Progenitor cell of endocrine pancreas (in vitro differentiated cells): Measurements from ENCODE around the gene PSMD3. TPM values are rescaled to one million over a fixed set of nuclear protein-coding genes. Genes with fewer than 3 reads are reported as not detected.
A peak's percentile ranks its signal among the peaks of the same experiment; 100 is the strongest.

Experiments used
- DNase-seq: peaks from one replicate; pipeline ENCODE4 v3.0.0; 2021; ENCODE audit warnings: low spot score; ENCODE audit not compliant: unreplicated experiment
- H3K27ac Mint-ChIP-seq: 2 replicates; pipeline ENCODE4 v1.8.0; 2021; ENCODE audit warnings: mild to moderate bottlenecking, moderate library complexity, mixed read lengths
- H3K27me3 Mint-ChIP-seq: 2 replicates; pipeline ENCODE4 v1.8.0; 2021; ENCODE audit warnings: mixed read lengths
- H3K36me3 Mint-ChIP-seq: 2 replicates; pipeline ENCODE4 v1.8.0; 2022; ENCODE audit warnings: mixed read lengths; ENCODE audit not compliant: insufficient read depth
- H3K4me1 Mint-ChIP-seq: 2 replicates; pipeline ENCODE4 v1.8.0; 2021; ENCODE audit warnings: low read depth, mixed read lengths
- H3K4me3 Mint-ChIP-seq: 2 replicates; pipeline ENCODE4 v1.8.0; 2021; ENCODE audit warnings: low read depth, mild to moderate bottlenecking, moderate library complexity, mixed read lengths
- H3K9me3 Mint-ChIP-seq: 2 replicates; pipeline ENCODE4 v1.8.0; 2021; ENCODE audit warnings: low read depth, mixed read lengths
- CTCF ChIP-seq: fragments of 200-600 bp; sonication (generic); IDR thresholded peaks from one replicate; pipeline ENCODE4 v1.5.0; 2021; ENCODE audit warnings: antibody characterized with exemption, mild to moderate bottlenecking; ENCODE audit not compliant: unreplicated experiment
- total RNA-seq: library from RNA; stranded (reverse); gene quantifications from 2 replicates; pipeline ENCODE4 v1.2.1, GENCODE V29; 2021

Gene PSMD3
- total RNA-seq, 1 donor from 2014 or later = 117 TPM

- Mint-ChIP-seq H3K27me3 (peaks cover 47% of the 10 kb centered on the region), H3K27ac (no peak overlapping the region)
These were observed 6.2 kb upstream of the PSMD3 start for GRCh38 chr17:39974433-39974832.

DNA sequence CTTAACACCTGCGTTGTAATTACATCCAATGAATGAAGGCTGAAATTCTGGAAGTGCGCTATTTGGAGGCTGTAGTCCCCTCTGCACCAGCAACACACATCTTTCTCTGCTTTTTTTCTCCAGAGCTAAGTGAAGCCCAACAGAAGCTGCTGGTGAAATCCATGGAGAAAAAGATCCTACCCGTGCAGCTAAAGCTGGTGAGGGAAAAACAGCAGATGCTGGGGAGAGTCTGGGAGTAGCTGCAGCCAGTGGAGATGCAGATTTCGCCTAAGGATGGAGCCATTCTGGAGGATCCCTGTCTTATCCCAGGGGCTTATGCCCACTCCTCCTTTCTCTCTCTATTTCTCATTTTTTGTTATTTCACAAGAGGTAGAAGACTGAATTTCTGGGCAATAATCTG lies 4.8 kb upstream of the PSMD3 start:
- H3K4me1 Mint-ChIP-seq = peaks cover 3% of the 10 kb centered on the region
- no peak overlapping the region for H3K4me3 Mint-ChIP-seq
- no peak for TF ChIP-seq CTCF
- no peak overlapping the region for H3K27ac Mint-ChIP-seq
- H3K9me3 Mint-ChIP-seq = no peaks in the 10 kb centered on the region
- peaks cover 35% of the 10 kb centered on the region for H3K27me3 Mint-ChIP-seq
- no peaks in the 10 kb centered on the region for H3K36me3 Mint-ChIP-seq
- no peak for DNase-seq

More at GRCh38 chr17:39974433-39974832, 6.2 kb upstream of the PSMD3 start:
- Mint-ChIP-seq H3K4me1 (no peaks in the 10 kb centered on the region), H3K9me3 (no peaks in the 10 kb centered on the region), H3K4me3 (no peak overlapping the region), H3K36me3 (no peaks in the 10 kb centered on the region)
- no peak for TF ChIP-seq CTCF
- no peak for DNase-seq

DNA sequence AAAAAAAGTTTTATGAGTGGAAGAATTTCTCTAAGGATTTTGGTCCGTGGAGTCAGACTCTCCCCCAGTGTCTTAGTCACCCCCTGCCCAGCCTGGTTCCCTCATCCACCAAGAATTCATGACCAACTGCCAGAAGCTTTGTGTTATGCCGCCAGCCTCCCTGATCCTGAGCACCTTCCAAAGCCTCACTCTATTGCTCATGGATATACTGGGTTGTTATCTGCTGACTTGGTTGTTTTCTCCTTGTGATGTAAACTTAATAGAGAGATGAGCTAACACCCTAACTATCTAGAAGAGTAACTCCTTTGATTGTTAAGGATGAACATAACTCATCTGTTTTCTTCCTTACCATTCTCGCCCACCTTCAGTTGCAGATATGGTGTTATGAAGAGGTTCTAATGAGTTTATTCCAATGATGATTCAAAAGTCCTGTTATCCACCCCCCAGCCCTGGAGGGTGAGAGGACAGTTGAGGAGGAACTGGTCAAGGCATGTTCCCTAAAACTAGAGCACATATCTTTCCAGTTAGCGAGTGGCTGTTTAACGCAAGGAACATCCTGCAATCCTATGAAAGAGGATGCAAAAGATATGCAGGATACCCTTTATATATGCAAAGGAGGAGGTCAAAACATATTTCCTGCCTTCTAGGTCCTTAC lies 1.5 kb upstream of the PSMD3 start:
- Mint-ChIP-seq H3K4me1 (peaks cover 11% of the 10 kb centered on the region), H3K36me3 (peaks cover under 1% of the 10 kb centered on the region), H3K27me3 (peaks cover 13% of the 10 kb centered on the region), H3K27ac (no peak overlapping the region), H3K4me3 (peak overlapping the region; percentile 49), H3K9me3 (no peaks in the 10 kb centered on the region)
- no peak for DNase-seq
- no peak for TF ChIP-seq CTCF

DNA sequence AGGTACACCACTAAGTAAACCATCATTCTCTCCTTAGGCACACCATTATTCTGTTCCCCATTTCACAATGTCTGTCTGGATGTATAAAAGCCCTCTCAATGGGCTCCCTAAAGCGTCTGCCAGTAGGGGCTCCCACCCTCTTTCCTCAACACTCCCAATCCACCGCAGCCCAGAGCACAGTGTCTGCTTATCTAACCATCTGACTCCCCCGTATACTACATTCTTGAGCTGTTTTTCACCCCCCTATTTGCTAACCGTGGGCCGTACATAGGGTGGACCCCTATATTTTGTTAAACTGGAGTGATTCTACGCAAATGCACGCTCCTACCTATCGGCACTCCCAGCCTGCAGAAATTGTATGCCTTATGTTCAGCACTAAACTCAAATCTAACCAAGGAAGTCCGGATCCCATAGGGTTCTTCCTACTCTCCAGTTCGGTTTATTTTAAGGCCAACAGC lies 685 bp upstream of the PSMD3 start:
- peak; percentile 13 for DNase-seq
- H3K27me3 Mint-ChIP-seq = peaks cover 9% of the 10 kb centered on the region
- peaks cover 5% of the 10 kb centered on the region for H3K36me3 Mint-ChIP-seq
- peak; percentile 26 for TF ChIP-seq CTCF
- H3K9me3 Mint-ChIP-seq = no peaks in the 10 kb centered on the region
- H3K4me3 Mint-ChIP-seq = peak overlapping the region; percentile 86
- peak overlapping the region; percentile 96 for H3K27ac Mint-ChIP-seq
- peaks cover 11% of the 10 kb centered on the region for H3K4me1 Mint-ChIP-seq

GRCh38 chr17:39981207-39981741 lies 667 bp downstream of the PSMD3 start:
- H3K4me1 Mint-ChIP-seq = peaks cover 11% of the 10 kb centered on the region
- H3K27me3 Mint-ChIP-seq = peaks cover 5% of the 10 kb centered on the region
- peak overlapping the region; percentile 86 for H3K4me3 Mint-ChIP-seq
- peaks cover 11% of the 10 kb centered on the region for H3K36me3 Mint-ChIP-seq
- DNase-seq = no peak
- no peak for TF ChIP-seq CTCF
- no peaks in the 10 kb centered on the region for H3K9me3 Mint-ChIP-seq
- H3K27ac Mint-ChIP-seq = peak overlapping the region; percentile 96
